IMR-90 (cell line): Measurements from ENCODE around the gene KIF16B. TPM values are rescaled to one million over a fixed set of nuclear protein-coding genes. Genes with fewer than 3 reads are reported as not detected.

ENCODE experiments used
- ATAC-seq: fragments of 200-7000 bp; cut with Tn5 transposase; 2 replicates; pipeline ENCODE4 v1.9.1; 2020; ENCODE audit warnings: low read depth, mild to moderate bottlenecking, moderate library complexity
- BruUV-seq: library from RNA; stranded (reverse); fragments of 400-500 nt; replicated peaks from 2 replicates; lab custom pipeline; 2021; lab: Mats Ljungman, UMichigan
- CTCF ChIA-PET: fragments of 300-600 bp; formaldehyde crosslinking; extraction: SDS; loops from one replicate; lab custom pipeline; 2021; ENCODE audit warnings: antibody characterized with exemption; lab: Yijun Ruan, JAX
- POLR2A ChIA-PET: fragments of 300-600 bp; sonication (Branson Sonifier 250); formaldehyde crosslinking; loops from one replicate; lab custom pipeline; 2022; ENCODE audit warnings: antibody characterized with exemption; ENCODE audit not compliant: unreplicated experiment; lab: Charles Lee
- DNase-seq: peaks from one replicate; pipeline ENCODE4 v3.0.0; 2013
- H2AFZ ChIP-seq: replicated peaks from 2 replicates; pipeline ENCODE3; 2013; ENCODE audit warnings: low read length, mild to moderate bottlenecking; ENCODE audit not compliant: poor library complexity
- H2AK5ac ChIP-seq: 2 replicates; pipeline ENCODE4 v1.6.1; 2013; ENCODE audit warnings: low read depth, low read length, inconsistent platforms
- H2AK9ac ChIP-seq: replicated peaks from 2 replicates; pipeline ENCODE3; 2013; ENCODE audit warnings: mild to moderate bottlenecking, low read depth, low read length, moderate library complexity; ENCODE audit not compliant: poor library complexity
- H2BK120ac ChIP-seq: 2 replicates; pipeline ENCODE4 v1.6.1; 2013; ENCODE audit warnings: low read depth, low read length, inconsistent platforms
- H2BK15ac ChIP-seq: 3 replicates; pipeline ENCODE4 v1.6.1; 2013; ENCODE audit warnings: low read depth, low read length, inconsistent platforms
- H2BK20ac ChIP-seq: 2 replicates; pipeline ENCODE4 v1.6.1; 2013; ENCODE audit warnings: low read depth, mild to moderate bottlenecking, inconsistent platforms, low read length, moderate library complexity
- H2BK5ac ChIP-seq: 2 replicates; pipeline ENCODE4 v1.6.1; 2013; ENCODE audit warnings: mild to moderate bottlenecking, low read depth, low read length, inconsistent platforms; ENCODE audit not compliant: poor library complexity, severe bottlenecking
- H3K14ac ChIP-seq: replicated peaks from 2 replicates; pipeline ENCODE4 v1.6.1; 2013; ENCODE audit warnings: low read depth, low read length, inconsistent platforms
- H3K18ac ChIP-seq: 2 replicates; pipeline ENCODE4 v1.6.1; 2013; ENCODE audit warnings: low read depth, low read length, control low read depth
- H3K23ac ChIP-seq: 2 replicates; pipeline ENCODE4 v1.6.1; 2013; ENCODE audit warnings: low read depth, low read length, inconsistent platforms
- H3K27ac ChIP-seq: 2 replicates; pipeline ENCODE4 v1.5.1; 2013; ENCODE audit warnings: mild to moderate bottlenecking, control low read depth, low read length; ENCODE audit not compliant: insufficient read depth
- H3K27me3 ChIP-seq: 2 replicates; pipeline ENCODE4 v1.6.1; 2013; ENCODE audit warnings: low read length; ENCODE audit not compliant: control insufficient read depth, insufficient read depth
- H3K36me3 ChIP-seq: 2 replicates; pipeline ENCODE4 v1.6.1; 2013; ENCODE audit warnings: low read length, mixed read lengths; ENCODE audit not compliant: control insufficient read depth, insufficient read depth
- H3K4ac ChIP-seq: 2 replicates; pipeline ENCODE4 v1.6.1; 2013; ENCODE audit warnings: low read depth, low read length, inconsistent platforms
- H3K4me1 ChIP-seq: 2 replicates; pipeline ENCODE4 v1.6.1; 2013; ENCODE audit warnings: low read length, mixed read lengths; ENCODE audit not compliant: control insufficient read depth, insufficient read depth
- H3K4me2 ChIP-seq: 2 replicates; pipeline ENCODE4 v1.6.1; 2013; ENCODE audit warnings: low read depth, mild to moderate bottlenecking, control low read depth, low read length, moderate library complexity
- H3K4me3 ChIP-seq: 2 replicates; pipeline ENCODE4 v1.5.1; 2013; ENCODE audit warnings: low read depth, mild to moderate bottlenecking, control low read depth, low read length, moderate library complexity; ENCODE audit not compliant: insufficient read depth
- H3K56ac ChIP-seq: 2 replicates; pipeline ENCODE4 v1.6.1; 2013; ENCODE audit warnings: low read length, inconsistent platforms; ENCODE audit not compliant: insufficient read depth; ENCODE audit errors: extremely low read depth
- H3K79me1 ChIP-seq, 2 experiments: 2 replicates each; pipeline ENCODE4 v1.6.1; 2013; ENCODE audit warnings: low read length in 2 of 2, inconsistent platforms in 1 of 2, low read depth in 1 of 2
- H3K9ac ChIP-seq: 2 replicates; pipeline ENCODE4 v1.6.1; 2013; ENCODE audit warnings: low read depth, low read length, control low read depth
- H3K9me1 ChIP-seq: 2 replicates; pipeline ENCODE4 v1.6.1; 2013; ENCODE audit warnings: low read length, inconsistent platforms; ENCODE audit not compliant: insufficient read depth
- H3K9me3 ChIP-seq: 2 replicates; pipeline ENCODE4 v1.6.1; 2013; ENCODE audit warnings: low read length; ENCODE audit not compliant: control insufficient read depth, insufficient read depth
- H4K20me1 ChIP-seq: 2 replicates; pipeline ENCODE4 v1.6.1; 2013; ENCODE audit warnings: low read length, inconsistent platforms; ENCODE audit not compliant: insufficient read depth
- H4K5ac ChIP-seq: 2 replicates; pipeline ENCODE4 v1.6.1; 2013; ENCODE audit warnings: mild to moderate bottlenecking, low read depth, low read length, control low read depth
- H4K8ac ChIP-seq, 2 experiments: 2 replicates each; pipeline ENCODE4 v1.6.1; 2013; ENCODE audit warnings: low read depth in 2 of 2, low read length in 2 of 2, control low read depth in 1 of 2, inconsistent platforms in 1 of 2
- H4K91ac ChIP-seq: 2 replicates; pipeline ENCODE4 v1.6.1; 2013; ENCODE audit warnings: low read depth, low read length, inconsistent platforms; ENCODE audit not compliant: insufficient read depth
- BHLHE40 ChIP-seq: fragments of 150-350 bp; IDR thresholded peaks from 2 replicates; pipeline ENCODE4 v1.6.1; 2016; ENCODE audit warnings: mild to moderate bottlenecking, low read depth, low read length
- CHD1 ChIP-seq: IDR thresholded peaks from 2 replicates; pipeline ENCODE4 v1.6.1; 2012; ENCODE audit warnings: low read depth, low read length, improper control_type of control experiment
- CTCF ChIP-seq: conservative IDR thresholded peaks from 2 replicates; pipeline ENCODE4 v1.5.1; 2012; ENCODE audit warnings: mild to moderate bottlenecking, low read depth, low read length, improper control_type of control experiment
- ELK1 ChIP-seq: fragments of 150-350 bp; IDR thresholded peaks from 2 replicates; pipeline ENCODE4 v1.6.1; 2016; ENCODE audit warnings: low read depth, mild to moderate bottlenecking, low read length, moderate library complexity, borderline replicate concordance
- FOS ChIP-seq: fragments of 150-350 bp; IDR thresholded peaks from 2 replicates; pipeline ENCODE4 v1.6.1; 2016; ENCODE audit warnings: low read depth, low read length
- MAZ ChIP-seq: IDR thresholded peaks from 2 replicates; pipeline ENCODE4 v1.6.1; 2012; ENCODE audit warnings: low read depth, mild to moderate bottlenecking, low read length, improper control_type of control experiment, moderate library complexity, borderline replicate concordance
- MXI1 ChIP-seq: IDR thresholded peaks from 2 replicates; pipeline ENCODE4 v1.6.1; 2012; ENCODE audit warnings: low read depth, mild to moderate bottlenecking, low read length, moderate library complexity, borderline replicate concordance
- NFE2L2 ChIP-seq: fragments of 150-350 bp; IDR thresholded peaks from 2 replicates; pipeline ENCODE4 v1.6.1; 2016; ENCODE audit warnings: low read depth, mild to moderate bottlenecking, low read length
- POLR2A ChIP-seq: IDR thresholded peaks from 2 replicates; pipeline ENCODE4 v1.6.1; 2012; ENCODE audit warnings: mild to moderate bottlenecking, low read depth, low read length
- RFX5 ChIP-seq: IDR thresholded peaks from 2 replicates; pipeline ENCODE4 v1.8.0; 2012; ENCODE audit warnings: low read depth, mild to moderate bottlenecking, low read length, moderate library complexity
- SMC3 ChIP-seq: fragments of 150-350 bp; IDR thresholded peaks from 2 replicates; pipeline ENCODE4 v1.6.1; 2016; ENCODE audit warnings: low read depth, mild to moderate bottlenecking, antibody characterized with exemption, low read length, moderate library complexity
- USF2 ChIP-seq: fragments of 150-350 bp; IDR thresholded peaks from 2 replicates; pipeline ENCODE4 v1.6.1; 2017; ENCODE audit warnings: mild to moderate bottlenecking, antibody characterized with exemption, low read length, low read depth
- WGBS, 2 experiments: methylation state at CpG; one replicate each; pipeline versions ENCODE4 v1.1.5 to v1.1.7; 2013; ENCODE audit warnings: missing lambda C conversion rate in 2 of 2; ENCODE audit not compliant: insufficient read length in 1 of 2; ENCODE audit errors: extremely low coverage in 2 of 2; 5-methylcytosine and 5-hydroxymethylcytosine counted together
- dilution Hi-C: fragments of 300-500 bp; cut with HindIII; formaldehyde crosslinking; loops from one replicate; pipeline ENCODE4 v1.14.3; 2018; ENCODE audit warnings: low sequenced_read_pairs; ENCODE audit not compliant: unreplicated experiment
- in situ Hi-C: fragments of 300-500 bp; cut with MboI; formaldehyde crosslinking; loops from 3 replicates; pipeline ENCODE4 v1.14.3; 2019; ENCODE audit warnings: low sequenced_read_pairs, inconsistent platforms, mixed read lengths
- intact Hi-C: fragments of 100-400 bp; cut with micrococcal nuclease; formaldehyde crosslinking; loops from 2 replicates; pipeline ENCODE4 v1.10.0; 2022
- polyA plus RNA-seq, 3 experiments: library from polyadenylated mRNA; depleted of rRNA; stranded (reverse); fragments of >200 nt; gene quantifications; 2 replicates each; pipeline ENCODE4 v1.2.3, GENCODE V29; 2012; ENCODE audit warnings: low replicate concordance in 1 of 3
- total RNA-seq: library from RNA; depleted of rRNA; stranded (reverse); fragments of >200 nt; gene quantifications from 2 replicates; pipeline ENCODE4 v1.2.3, GENCODE V29; 2012

Gene KIF16B
- total and polyA plus RNA-seq, 2 of the 4 experiments (the other 2 are of a cell fraction): 4.7 to 10.0 TPM

- no peak overlapping the region for H2AK5ac ChIP-seq
Measured at GRCh38 chr20:16367948-16368560, 205.2 kb downstream of the KIF16B start.

More at GRCh38 chr20:16367948-16368560, 205.2 kb downstream of the KIF16B start:
- no peak overlapping the region for H3K27ac ChIP-seq
- ChIA-PET CTCF (interaction anchor here (2.1 kb wide), 1 partner anchor 9 kb away, joined by 5 read pairs; no protein-coding TSS in a partner anchor), POLR2A (no interaction called here)
- no peaks in the 10 kb centered on the region for H3K9me3 ChIP-seq
- no peak overlapping the region for H2BK5ac ChIP-seq
- H4K8ac ChIP-seq: no peak overlapping the region
- H2BK15ac ChIP-seq: no peak overlapping the region
- no peak overlapping the region for H2AK9ac ChIP-seq
- H3K79me1 ChIP-seq: no peaks in the 10 kb centered on the region
- TF ChIP-seq MAZ (no peak), RFX5 (no peak), POLR2A (no peak), CTCF (no peak), NFE2L2 (no peak), ELK1 (no peak), USF2 (no peak), MXI1 (no peak), BHLHE40 (no peak), CHD1 (no peak), SMC3 (no peak), FOS (no peak)
- H3K4me1 ChIP-seq: peaks cover 4% of the 10 kb centered on the region
- dilution Hi-C loops (no loop called here), in situ Hi-C loops (no loop called here), intact Hi-C loops (no loop called here)
- no peak overlapping the region for H3K4ac ChIP-seq
- H3K18ac ChIP-seq: no peak overlapping the region
- no peak for DNase-seq
- no peaks in the 10 kb centered on the region for H3K27me3 ChIP-seq
- no peak overlapping the region for H3K4me2 ChIP-seq
- H3K9ac ChIP-seq: no peak overlapping the region
- H4K5ac ChIP-seq: no peak overlapping the region
- H3K36me3 ChIP-seq: 0 out of 2 replicates have a peak, but pooled peaks cover 2% of the 10 kb centered on the region
- no peak overlapping the region for H3K56ac ChIP-seq
- no peak overlapping the region for H3K4me3 ChIP-seq
- BruUV-seq: no TSS peak
- H2BK120ac ChIP-seq: no peak overlapping the region
- H2AFZ ChIP-seq: no peak overlapping the region
- H3K14ac ChIP-seq: no peak overlapping the region
- no peak overlapping the region for H3K23ac ChIP-seq
- no peak overlapping the region for H2BK20ac ChIP-seq
- ATAC-seq: no peak
- WGBS, 2 experiments: 95% methylated on average over 8 of the region's 14 CpGs; no CpG with 5 or more reads in 1 of the 2 experiments
- H4K91ac ChIP-seq: no peak overlapping the region
- no peaks in the 10 kb centered on the region for H4K20me1 ChIP-seq
- H3K9me1 ChIP-seq: 0 out of 2 replicates have a peak, but pooled peaks cover 3% of the 10 kb centered on the region
